GM19035 (cell line): Measurements from ENCODE around the gene SERF2.

Experiments
- ATAC-seq: cut with Tn5 transposase; IDR thresholded peaks from one replicate; pipeline ENCODE4 v1.9.1; 2021; ENCODE audit not compliant: unreplicated experiment

Gene SERF2

DNA sequence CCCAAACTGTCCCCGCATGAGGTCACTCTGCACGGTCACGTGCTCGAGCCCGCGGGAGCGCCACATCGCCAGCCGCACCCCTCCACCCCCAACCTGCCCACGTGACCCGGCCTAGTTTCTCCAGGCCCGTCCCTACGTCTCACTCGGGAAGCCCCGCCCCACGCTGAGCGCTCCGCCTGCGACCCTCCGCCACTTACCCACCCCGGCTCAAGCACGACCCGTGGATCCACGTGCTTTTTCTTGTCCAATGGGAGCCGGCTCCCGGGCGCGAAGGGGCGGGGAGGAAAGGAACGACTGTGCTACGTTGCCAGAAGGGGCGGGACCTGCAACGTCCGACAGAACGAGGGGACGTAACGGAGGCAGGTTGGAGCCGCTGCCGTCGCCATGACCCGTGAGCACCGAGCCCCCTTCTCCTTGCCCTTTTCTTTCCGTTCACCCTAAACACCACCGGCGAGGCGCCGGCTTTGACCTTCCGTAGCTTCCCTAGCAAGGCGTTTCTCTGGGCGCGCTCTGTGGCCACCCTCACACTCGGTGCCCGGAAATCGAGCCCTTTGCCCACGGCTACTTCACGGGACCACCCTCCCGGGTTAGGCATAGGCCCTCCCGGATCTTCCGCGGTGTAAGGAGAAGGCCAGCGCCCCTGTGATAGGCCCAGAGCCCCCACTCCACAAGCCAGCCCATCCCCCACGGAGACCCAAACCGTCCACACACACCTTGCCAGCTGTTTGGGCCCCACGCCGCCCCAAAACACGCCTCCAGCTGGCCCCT is at the start of gene SERF2:
Gene SERF2 (plus strand): TSS at position 328 of the 768 bp plus-strand sequence. CDS start 57 bp downstream, at position 385.
- ATAC-seq, result peak; percentile 86

GRCh38 chr15:43746245-43746902 is 45.7 kb upstream of the SERF2 start, which contains the start of gene PDIA3:
PDIA3 (plus strand) TSS chr15:43746438; CDS start chr15:43746540, 102 bp downstream.
- ATAC-seq, result peak; percentile 72

DNA sequence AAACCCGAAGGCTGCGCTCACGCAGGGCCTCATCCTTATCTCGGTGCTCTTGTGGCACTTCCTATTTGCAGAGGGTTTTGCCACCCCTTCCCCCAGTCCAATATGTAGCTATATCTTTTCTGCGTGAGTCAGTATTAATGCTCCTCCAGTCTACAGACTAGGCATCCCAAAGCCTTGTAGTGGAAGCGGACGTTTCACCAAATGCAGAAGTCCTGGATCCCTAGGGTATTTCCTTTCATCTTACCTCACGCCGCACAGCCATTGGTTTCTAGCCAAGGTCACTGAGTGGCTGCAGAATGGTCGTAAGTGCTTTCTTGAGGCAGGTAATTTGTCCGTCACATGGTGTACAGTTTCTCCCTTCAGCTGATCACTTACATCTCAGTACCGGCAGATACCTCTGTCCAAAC is 45.2 kb upstream of the SERF2 start:
- ATAC-seq, result peak; percentile 18

DNA sequence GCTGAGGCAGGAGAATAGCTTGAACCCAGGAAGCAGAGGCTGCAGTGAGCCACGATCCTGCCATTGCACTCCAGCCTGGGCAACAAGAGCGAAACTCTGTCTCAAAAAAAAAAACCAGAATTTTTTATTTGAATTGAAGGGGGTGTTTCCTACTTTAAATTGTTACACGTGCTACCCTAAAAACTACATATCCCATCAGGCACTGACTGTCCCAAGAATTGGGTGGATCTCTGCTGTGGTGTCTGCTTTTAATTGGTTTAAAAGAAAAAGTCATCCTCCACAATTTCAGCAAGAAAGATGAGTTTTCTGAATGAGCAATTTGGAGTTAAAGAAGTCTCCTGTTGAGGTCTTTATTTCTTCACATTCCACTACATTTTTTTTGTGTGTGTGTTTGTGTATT is 43.7 kb upstream of the SERF2 start:
- ATAC-seq, result no peak

- peak; percentile 38 for ATAC-seq
These were observed 42.3 kb upstream of the SERF2 start for GRCh38 chr15:43749690-43750345.

- ATAC-seq, result no peak
These were observed 40.2 kb upstream of the SERF2 start for GRCh38 chr15:43751885-43752284.

DNA sequence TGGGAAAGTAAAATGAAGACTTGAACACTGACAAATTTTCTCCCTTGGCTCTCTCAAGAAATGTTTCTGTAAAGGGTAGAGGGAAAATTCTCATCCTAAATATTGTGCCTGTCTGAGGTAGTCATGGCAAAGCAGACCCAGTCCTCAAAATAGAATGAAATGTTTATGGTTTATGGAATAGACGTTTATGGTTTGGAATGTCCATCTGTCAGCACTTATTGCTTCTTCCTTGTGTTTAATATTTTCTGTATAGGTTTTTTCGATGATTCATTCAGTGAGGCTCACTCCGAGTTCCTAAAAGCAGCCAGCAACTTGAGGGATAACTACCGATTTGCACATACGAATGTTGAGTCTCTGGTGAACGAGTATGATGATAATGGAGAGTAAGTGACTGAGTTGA is 29.3 kb upstream of the SERF2 start:
- ATAC-seq, result no peak

GRCh38 chr15:43763819-43764446 is 28.2 kb upstream of the SERF2 start:
- no peak for ATAC-seq

DNA sequence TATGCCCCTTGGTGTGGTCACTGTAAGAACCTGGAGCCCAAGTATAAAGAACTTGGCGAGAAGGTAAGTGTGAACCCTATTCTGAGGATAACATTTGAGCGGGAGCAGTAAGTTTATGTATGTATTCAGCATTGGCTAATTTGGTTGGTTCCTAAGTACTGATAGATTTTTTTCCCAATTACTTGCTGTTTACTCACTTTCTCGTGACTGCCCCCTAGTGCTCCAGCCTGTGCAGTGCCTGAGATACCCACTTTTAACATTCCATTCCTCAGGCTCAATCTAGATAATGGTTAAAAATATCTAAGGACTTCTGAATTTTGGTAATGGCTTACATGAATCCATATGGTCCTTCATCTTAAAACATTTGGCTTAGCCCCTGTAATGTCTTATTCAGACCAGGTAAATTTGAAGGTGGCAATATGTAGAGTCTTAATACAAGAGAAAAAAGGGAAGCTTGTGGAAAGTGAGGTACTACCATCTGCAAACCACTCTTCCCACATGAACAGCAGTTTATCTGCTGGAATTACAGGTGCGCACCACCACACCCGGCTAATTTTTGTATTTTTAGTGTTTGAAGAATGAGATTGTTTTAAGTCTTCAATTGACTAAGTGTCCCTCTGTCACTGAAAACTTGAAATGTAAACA is 22.4 kb upstream of the SERF2 start:
- ATAC-seq, result no peak

DNA sequence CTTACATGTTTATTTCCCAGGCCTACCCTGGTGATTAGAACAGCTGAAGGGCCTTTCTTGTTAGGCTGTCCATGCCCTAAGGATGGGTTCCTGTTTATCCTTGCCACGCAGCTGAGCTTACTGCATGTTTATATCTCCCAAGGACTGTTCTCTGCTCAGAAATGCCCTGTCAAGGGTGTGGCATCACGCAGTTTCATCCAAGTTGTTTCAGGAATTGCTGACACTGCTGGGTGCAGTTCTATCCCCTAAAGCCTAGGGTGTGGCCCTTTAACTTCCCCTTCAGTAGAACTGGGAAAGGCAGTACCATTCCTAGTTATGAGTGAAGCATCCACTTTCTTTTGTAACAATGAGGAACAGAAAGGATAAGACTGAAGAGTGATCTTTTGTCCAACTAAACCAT is 20.3 kb upstream of the SERF2 start:
- ATAC-seq, result no peak

DNA sequence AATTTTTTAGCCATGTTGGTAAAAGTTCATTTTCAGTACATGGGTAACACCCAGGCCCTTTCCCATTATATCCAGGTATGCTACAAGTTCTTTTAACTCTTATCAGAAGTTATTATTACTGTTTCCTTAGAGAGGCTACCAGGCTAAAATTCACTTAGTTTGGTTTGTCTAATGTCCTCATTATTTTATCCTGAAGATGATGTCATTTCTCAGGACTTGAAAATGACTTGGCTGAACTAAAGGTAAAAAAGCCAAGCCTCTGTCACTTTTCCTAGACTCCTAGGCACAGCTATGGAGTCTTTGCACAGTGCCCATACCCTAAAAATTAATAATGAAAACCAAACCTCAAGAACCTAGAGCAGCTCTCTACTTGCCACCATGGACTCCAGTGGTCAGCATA is 19.5 kb upstream of the SERF2 start:
- no peak for ATAC-seq

- ATAC-seq, result no peak
These were observed 18.1 kb upstream of the SERF2 start for GRCh38 chr15:43774062-43774461.

DNA sequence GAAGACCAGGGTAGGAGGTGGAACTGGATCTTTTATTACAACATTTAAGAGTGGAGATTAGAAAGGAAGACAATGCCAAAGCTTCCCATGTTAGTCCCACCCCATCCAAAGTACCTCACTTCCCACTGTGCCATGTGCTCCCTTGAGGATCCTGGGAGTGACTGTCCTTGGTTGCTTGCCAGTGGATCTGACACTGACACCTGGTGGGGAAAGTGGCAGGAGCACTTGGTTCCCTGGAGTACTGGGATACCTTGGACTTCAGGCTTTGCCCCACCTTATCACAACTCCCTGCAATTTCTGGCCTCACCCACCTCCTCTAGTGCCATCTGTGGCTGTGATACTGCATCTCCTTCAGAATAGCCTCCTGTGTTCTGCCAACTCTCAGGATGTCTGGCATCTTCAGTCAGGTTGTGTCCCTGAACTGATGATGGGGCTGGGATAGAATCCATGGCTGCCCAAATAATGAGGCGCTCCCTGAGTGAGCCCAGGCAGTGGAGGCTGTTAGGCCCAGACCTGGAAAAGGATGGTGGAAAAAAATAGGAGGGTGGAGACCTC is 16.6 kb upstream of the SERF2 start:
- ATAC-seq, result no peak

DNA sequence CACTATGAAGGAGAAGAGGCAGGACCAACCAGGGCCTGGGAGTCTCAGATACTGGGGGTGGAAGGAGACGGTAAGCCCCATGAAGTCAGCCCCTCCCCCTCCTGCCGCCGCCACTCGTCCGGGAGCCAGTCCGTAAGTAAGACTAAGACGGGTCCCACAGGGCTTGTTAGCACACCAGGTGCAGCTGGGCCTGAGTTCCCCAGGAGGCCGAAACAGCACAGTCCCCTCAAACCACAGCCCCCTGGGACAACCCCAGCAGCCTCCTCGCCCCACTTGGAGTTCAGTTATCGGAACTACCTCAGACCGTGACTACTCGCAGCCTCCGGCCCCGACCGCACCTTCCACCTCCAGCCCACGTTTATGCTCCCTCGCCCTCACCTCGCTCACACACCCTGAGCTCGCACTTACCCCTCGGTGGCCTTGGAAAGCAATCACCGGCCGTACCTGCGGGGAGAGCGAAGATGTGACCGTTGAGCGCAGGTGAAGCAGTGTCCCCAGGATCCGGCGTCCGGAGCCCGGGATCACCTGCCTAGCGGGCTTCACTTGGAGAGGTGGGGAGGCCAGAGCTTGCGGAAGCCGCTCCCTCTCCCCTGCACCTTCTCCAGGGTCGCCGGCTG is 15.9 kb upstream of the SERF2 start:
- ATAC-seq, result peak; percentile 62

GRCh38 chr15:43776718-43777266 is 15.3 kb upstream of the SERF2 start, which contains the start of gene ELL3:
ELL3 (minus strand) TSS chr15:43776966; CDS start chr15:43776901, 65 bp downstream.
- peak; percentile 41 for ATAC-seq

GRCh38 chr15:43777267-43777914 is 14.7 kb upstream of the SERF2 start:
- ATAC-seq, result peak; percentile 55

DNA sequence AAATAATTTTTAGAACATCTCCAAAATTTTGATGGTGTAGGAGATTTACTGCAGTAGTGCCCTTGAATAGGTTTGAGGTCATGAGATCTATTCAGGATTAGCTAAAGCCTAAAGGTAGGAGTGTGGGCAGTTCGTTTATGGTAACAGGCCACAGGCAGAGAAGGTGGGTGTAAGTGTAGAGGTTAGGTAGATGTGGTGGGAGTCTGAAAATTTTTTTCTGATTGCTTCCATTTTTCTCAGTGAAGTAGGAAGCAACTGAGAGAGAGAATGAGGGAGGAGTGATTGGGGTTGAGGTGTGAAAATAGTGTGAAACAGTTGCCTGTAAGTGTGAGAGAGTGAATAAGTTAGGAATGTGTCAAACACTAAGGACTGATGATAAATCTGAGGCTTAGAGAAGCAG is 13.1 kb upstream of the SERF2 start:
- ATAC-seq, result no peak

DNA sequence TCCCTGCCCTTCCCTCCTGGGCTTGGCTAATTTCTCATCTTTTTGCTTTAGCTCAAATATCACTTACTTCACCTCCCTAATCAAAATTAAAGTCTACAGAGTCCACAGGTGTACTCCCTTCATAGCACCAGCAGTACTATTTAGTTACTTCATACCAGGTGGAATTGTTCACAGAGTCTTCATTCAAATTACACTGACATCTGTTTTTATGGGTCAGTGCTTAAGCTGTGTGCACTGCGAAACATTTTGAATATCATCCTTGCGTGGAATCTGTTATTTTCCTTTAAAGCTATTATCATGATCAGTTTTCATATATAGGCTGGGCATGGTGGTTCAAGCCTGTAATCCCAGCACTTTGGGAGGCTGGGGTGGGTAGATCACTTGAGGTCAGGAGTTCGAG is 2.7 kb upstream of the SERF2 start:
- no peak for ATAC-seq

DNA sequence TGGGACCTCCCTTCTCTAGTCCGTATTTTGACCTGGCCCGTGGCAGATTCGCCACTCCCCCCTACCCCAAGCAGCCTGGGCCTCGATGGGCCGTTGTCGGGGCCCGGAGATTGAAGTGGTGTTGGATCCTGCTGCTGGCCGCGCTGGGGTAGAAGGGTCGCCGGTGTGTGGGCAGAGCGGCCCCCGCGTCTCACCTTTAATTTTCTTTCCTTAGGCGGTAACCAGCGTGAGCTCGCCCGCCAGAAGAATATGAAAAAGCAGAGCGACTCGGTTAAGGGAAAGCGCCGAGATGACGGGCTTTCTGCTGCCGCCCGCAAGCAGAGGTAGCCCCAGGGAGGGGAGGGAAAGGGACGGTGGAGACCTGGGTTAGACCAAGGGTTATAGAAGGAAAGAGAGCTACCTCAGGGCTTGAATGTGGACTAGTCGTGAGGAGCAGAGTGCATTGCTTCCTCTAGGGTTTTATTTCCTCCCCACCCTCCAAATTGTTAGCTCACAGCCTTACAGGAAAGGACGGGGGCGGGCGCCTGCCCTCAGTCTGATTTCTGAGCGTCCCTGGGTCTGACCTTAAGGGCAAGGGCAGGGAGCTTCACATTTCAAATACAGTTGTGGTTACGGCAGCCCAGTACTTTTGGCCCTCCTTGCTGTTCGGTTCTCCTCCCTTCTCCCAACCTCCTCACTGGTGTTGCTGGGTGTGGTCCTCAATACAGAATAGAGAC is 799 bp downstream of the SERF2 start:
- no peak for ATAC-seq
